GM13976 (cell line): ENCODE data around the gene DVL1.
A peak's percentile ranks its signal among the peaks of the same experiment; 100 is the strongest.

Source experiments
- DNase-seq: peaks from one replicate; pipeline ENCODE4 v3.0.0; 2012; ENCODE audit warnings: low spot score
- CTCF ChIP-seq: IDR thresholded peaks from 2 replicates; pipeline ENCODE4 v1.5.1; 2012; ENCODE audit warnings: borderline replicate concordance, mild to moderate bottlenecking; ENCODE audit not compliant: insufficient read depth; ENCODE audit errors: extremely low read depth, missing control alignments, control extremely low read depth
- in situ Hi-C: fragments of 300-500 bp; cut with MboI; formaldehyde crosslinking; loops from one replicate; pipeline ENCODE4 v1.12.0; 2022; ENCODE audit warnings: low sequenced_read_pairs, mixed read lengths, inconsistent platforms; ENCODE audit not compliant: unreplicated experiment

The DVL1 gene

GRCh38 chr1:1340185-1340584 is 9.0 kb downstream of the DVL1 start:
- in situ Hi-C loops = no loop called here
- no peak for TF ChIP-seq CTCF
- no peak for DNase-seq

GRCh38 chr1:1338278-1338677 is 10.9 kb downstream of the DVL1 start:
- no peak for DNase-seq
- no peak for TF ChIP-seq CTCF
- in situ Hi-C loops = no loop called here

GRCh38 chr1:1337793-1338147 is 11.4 kb downstream of the DVL1 start:
- in situ Hi-C loops = no loop called here
- DNase-seq = peak; percentile 82
- no peak for TF ChIP-seq CTCF

- DNase-seq = no peak
- in situ Hi-C loops = no loop called here
- no peak for TF ChIP-seq CTCF
Measured at GRCh38 chr1:1336931-1337792, 12.1 kb downstream of the DVL1 start.

- no peak for TF ChIP-seq CTCF
- in situ Hi-C loops = no loop called here
- no peak for DNase-seq
Measured at GRCh38 chr1:1336446-1336845, 12.8 kb downstream of the DVL1 start.

GRCh38 chr1:1335792-1336248 is 13.4 kb downstream of the DVL1 start:
- no peak for DNase-seq
- in situ Hi-C loops = no loop called here
- no peak for TF ChIP-seq CTCF

- in situ Hi-C loops = no loop called here
- no peak for DNase-seq
- no peak for TF ChIP-seq CTCF
Measured at GRCh38 chr1:1335283-1335682, 13.9 kb downstream of the DVL1 start.
